NT2/D1 (cell line): ENCODE results near the gene SMG6.

Experiments
- DNase-seq: peaks from one replicate; pipeline ENCODE4 v3.0.0-alpha.2; 2011; ENCODE audit warnings: low read depth, low spot score
- H3K27me3 ChIP-seq: 2 replicates; pipeline ENCODE4 v1.6.0; 2011; ENCODE audit warnings: mild to moderate bottlenecking; ENCODE audit not compliant: insufficient read length, insufficient read depth
- H3K36me3 ChIP-seq: 2 replicates; pipeline ENCODE4 v1.6.1; 2011; ENCODE audit warnings: mild to moderate bottlenecking, low read length, mixed read lengths; ENCODE audit not compliant: insufficient read depth, insufficient read length
- H3K4me1 ChIP-seq: 2 replicates; pipeline ENCODE4 v1.5.1; 2011; ENCODE audit not compliant: insufficient read depth, insufficient read length
- H3K4me3 ChIP-seq: 2 replicates; pipeline ENCODE4 v1.5.1; 2011; ENCODE audit warnings: low read depth; ENCODE audit not compliant: insufficient read length
- H3K9ac ChIP-seq: 2 replicates; pipeline ENCODE4 v1.6.0; 2011; ENCODE audit warnings: low read depth; ENCODE audit not compliant: insufficient read length
- H3K9me3 ChIP-seq: 2 replicates; pipeline ENCODE4 v1.5.1; 2011; ENCODE audit warnings: mild to moderate bottlenecking, low read length; ENCODE audit not compliant: insufficient read depth
- SUZ12 ChIP-seq: IDR thresholded peaks from 2 replicates; pipeline ENCODE4 v1.6.1; 2011; ENCODE audit not compliant: insufficient read length, insufficient read depth; ENCODE audit errors: extremely low read depth
- YY1 ChIP-seq: IDR thresholded peaks from 2 replicates; pipeline ENCODE4 v1.6.1; 2011; ENCODE audit not compliant: insufficient read length, insufficient read depth
- ZNF274 ChIP-seq: IDR thresholded peaks from 2 replicates; pipeline ENCODE4 v1.6.1; 2011; ENCODE audit warnings: mild to moderate bottlenecking, low read depth, low read length

Gene SMG6

GRCh38 chr17:2244545-2245525 is 58.8 kb downstream of the SMG6 start:
- H3K9ac ChIP-seq: no peak overlapping the region
- peaks cover 24% of the 10 kb centered on the region for H3K36me3 ChIP-seq
- H3K27me3 ChIP-seq: no peaks in the 10 kb centered on the region
- DNase-seq: peak; percentile 46
- no peaks in the 10 kb centered on the region for H3K4me1 ChIP-seq
- no peak overlapping the region for H3K4me3 ChIP-seq
- no peaks in the 10 kb centered on the region for H3K9me3 ChIP-seq
- TF ChIP-seq ZNF274 (no peak), YY1 (no peak), SUZ12 (no peak)

- no peaks in the 10 kb centered on the region for H3K27me3 ChIP-seq
- H3K4me3 ChIP-seq: no peak overlapping the region
- H3K9me3 ChIP-seq: no peaks in the 10 kb centered on the region
- no peak overlapping the region for H3K9ac ChIP-seq
- TF ChIP-seq SUZ12 (no peak), ZNF274 (no peak), YY1 (no peak)
- H3K36me3 ChIP-seq: peaks cover 20% of the 10 kb centered on the region
- H3K4me1 ChIP-seq: no peaks in the 10 kb centered on the region
- DNase-seq: no peak
Observed at GRCh38 chr17:2243953-2244352, 59.6 kb downstream of the SMG6 start.

GRCh38 chr17:2241823-2242222 is 61.8 kb downstream of the SMG6 start:
- TF ChIP-seq YY1: no peak
- TF ChIP-seq SUZ12: no peak
- H3K27me3 ChIP-seq: no peaks in the 10 kb centered on the region
- no peak overlapping the region for H3K9ac ChIP-seq
- H3K4me1 ChIP-seq: no peaks in the 10 kb centered on the region
- no peaks in the 10 kb centered on the region for H3K9me3 ChIP-seq
- no peak overlapping the region for H3K4me3 ChIP-seq
- peaks cover 21% of the 10 kb centered on the region for H3K36me3 ChIP-seq
- no peak for DNase-seq

GRCh38 chr17:2240541-2240940 is 63.0 kb downstream of the SMG6 start:
- DNase-seq: no peak
- no peak overlapping the region for H3K9ac ChIP-seq
- no peak overlapping the region for H3K4me3 ChIP-seq
- H3K27me3 ChIP-seq: no peaks in the 10 kb centered on the region
- TF ChIP-seq ZNF274 (no peak), SUZ12 (no peak), YY1 (no peak)
- no peaks in the 10 kb centered on the region for H3K4me1 ChIP-seq
- H3K36me3 ChIP-seq: peaks cover 28% of the 10 kb centered on the region
- H3K9me3 ChIP-seq: no peaks in the 10 kb centered on the region

GRCh38 chr17:2239882-2240430 is 63.6 kb downstream of the SMG6 start:
- H3K4me3 ChIP-seq: no peak overlapping the region
- no peak for TF ChIP-seq YY1
- TF ChIP-seq ZNF274: no peak
- no peak for TF ChIP-seq SUZ12

GRCh38 chr17:2239170-2239551 is 64.4 kb downstream of the SMG6 start:
- H3K27me3 ChIP-seq: no peaks in the 10 kb centered on the region
- H3K9ac ChIP-seq: no peak overlapping the region
- peaks cover 31% of the 10 kb centered on the region for H3K36me3 ChIP-seq
- H3K4me3 ChIP-seq: no peak overlapping the region
- no peak for TF ChIP-seq ZNF274
- TF ChIP-seq SUZ12: no peak
- no peak for TF ChIP-seq YY1
- DNase-seq: no peak
- no peaks in the 10 kb centered on the region for H3K9me3 ChIP-seq
- no peaks in the 10 kb centered on the region for H3K4me1 ChIP-seq

More at GRCh38 chr17:2239882-2240430, 63.6 kb downstream of the SMG6 start:
- H3K36me3 ChIP-seq: peaks cover 29% of the 10 kb centered on the region
- no peaks in the 10 kb centered on the region for H3K9me3 ChIP-seq
- no peaks in the 10 kb centered on the region for H3K27me3 ChIP-seq
- no peak overlapping the region for H3K9ac ChIP-seq
- DNase-seq: no peak
- no peaks in the 10 kb centered on the region for H3K4me1 ChIP-seq

GRCh38 chr17:2238432-2239169 is 65.0 kb downstream of the SMG6 start:
- no peak overlapping the region for H3K9ac ChIP-seq
- no peaks in the 10 kb centered on the region for H3K27me3 ChIP-seq
- peaks cover 28% of the 10 kb centered on the region for H3K36me3 ChIP-seq
- TF ChIP-seq ZNF274 (no peak), YY1 (no peak), SUZ12 (no peak)
- no peak for DNase-seq
- H3K4me1 ChIP-seq: no peaks in the 10 kb centered on the region
- H3K9me3 ChIP-seq: no peaks in the 10 kb centered on the region
- no peak overlapping the region for H3K4me3 ChIP-seq
